CD14-positive monocyte (primary cell): ENCODE measurements around the gene POC1A. TPM values are rescaled to one million over a fixed set of nuclear protein-coding genes. Genes with fewer than 3 reads are reported as not detected.

Experiments used
- DNase-seq, 3 donors: peaks; one replicate each; pipeline ENCODE4 v3.0.0-alpha.2; 2011 to 2022
- H2AFZ ChIP-seq: 2 replicates; pipeline ENCODE4 v1.6.0; 2012; ENCODE audit warnings: mild to moderate bottlenecking, low read depth, low read length, inconsistent platforms; ENCODE audit not compliant: insufficient read depth, poor library complexity, severe bottlenecking
- H3K27ac ChIP-seq, 2 donors: 1 replicate in 1 of 2; 2 replicates in 1 of 2; pipeline ENCODE4 v1.5.1; 2012 to 2013; ENCODE audit warnings: low read length in 2 of 2, control low read depth in 1 of 2, inconsistent platforms in 1 of 2, low read depth in 1 of 2, mild to moderate bottlenecking in 1 of 2
- H3K27me3 ChIP-seq, 2 donors: one replicate each; pipeline versions ENCODE4 v1.6.0 to v1.6.1; 2011 to 2013; ENCODE audit warnings: low read length in 2 of 2; ENCODE audit not compliant: control insufficient read depth in 2 of 2, insufficient read depth in 2 of 2
- H3K36me3 ChIP-seq, 2 donors: replicated peaks in 1 of 2; 1 replicate in 1 of 2; 2 replicates in 1 of 2; pipeline versions ENCODE4 v1.5.1 to v1.6.1; 2012 to 2013; ENCODE audit warnings: low read length in 2 of 2, control low read depth in 1 of 2, inconsistent platforms in 1 of 2, mild to moderate bottlenecking in 1 of 2; ENCODE audit not compliant: insufficient read depth in 2 of 2, control insufficient read depth in 1 of 2
- H3K4me1 ChIP-seq, 2 donors: 1 replicate in 1 of 2; 2 replicates in 1 of 2; pipeline versions ENCODE4 v1.5.1 to v1.6.1; 2012 to 2013; ENCODE audit warnings: low read length in 2 of 2, control low read depth in 1 of 2, inconsistent platforms in 1 of 2, mild to moderate bottlenecking in 1 of 2, moderate library complexity in 1 of 2; ENCODE audit not compliant: insufficient read depth in 2 of 2, control insufficient read depth in 1 of 2
- H3K4me2 ChIP-seq: replicated peaks from 2 replicates; pipeline ENCODE3; 2012; ENCODE audit warnings: low read length, moderate library complexity, mild to moderate bottlenecking; ENCODE audit not compliant: poor library complexity, severe bottlenecking; ENCODE audit errors: extremely low read depth
- H3K4me3 ChIP-seq, 3 experiments: fragments of 200-600 bp in 1 of 3; sonication (generic) in 1 of 3; replicated peaks in 1 of 3; 1 replicate in 2 of 3; 2 replicates in 1 of 3; pipeline ENCODE4 v1.5.1; 2011 to 2013; ENCODE audit warnings: low read length in 3 of 3, mild to moderate bottlenecking in 3 of 3, control low read depth in 2 of 3, low read depth in 2 of 3, inconsistent platforms in 1 of 3, moderate library complexity in 1 of 3
- H3K79me2 ChIP-seq: 2 replicates; pipeline ENCODE4 v1.6.0; 2012; ENCODE audit warnings: mild to moderate bottlenecking, control low read depth, inconsistent platforms, low read length, moderate library complexity; ENCODE audit not compliant: insufficient read depth
- H3K9ac ChIP-seq: 2 replicates; pipeline ENCODE4 v1.6.0; 2017; ENCODE audit warnings: low read length, mild to moderate bottlenecking; ENCODE audit not compliant: insufficient read depth, poor library complexity, severe bottlenecking
- H3K9me3 ChIP-seq, 2 donors: replicated peaks in 1 of 2; 1 replicate in 1 of 2; 2 replicates in 1 of 2; pipeline versions ENCODE4 v1.5.1 to v1.6.1; 2012 to 2013; ENCODE audit warnings: low read length in 2 of 2, control low read depth in 1 of 2; ENCODE audit not compliant: control insufficient read depth in 1 of 2, insufficient read depth in 1 of 2
- H4K20me1 ChIP-seq: 2 replicates; pipeline ENCODE4 v1.6.0; 2012; ENCODE audit warnings: mild to moderate bottlenecking, low read length, control low read depth, moderate library complexity; ENCODE audit not compliant: insufficient read depth
- H3K27ac Mint-ChIP-seq, 7 donors: one replicate each; pipeline ENCODE4 v1.8.0; 2020; ENCODE audit warnings: mild to moderate bottlenecking in 7 of 7, mixed read lengths in 7 of 7, moderate library complexity in 6 of 7, inconsistent platforms in 2 of 7
- H3K27me3 Mint-ChIP-seq, 3 donors: one replicate each; pipeline ENCODE4 v1.8.0; 2021 to 2022; ENCODE audit warnings: low read depth in 3 of 3, mild to moderate bottlenecking in 3 of 3, mixed read lengths in 3 of 3, moderate library complexity in 3 of 3, inconsistent platforms in 1 of 3
- H3K36me3 Mint-ChIP-seq, 2 donors: one replicate each; pipeline ENCODE4 v1.8.0; 2020; ENCODE audit warnings: mixed read lengths in 2 of 2, inconsistent platforms in 1 of 2, mild to moderate bottlenecking in 1 of 2
- H3K4me1 Mint-ChIP-seq: one replicate; pipeline ENCODE4 v1.8.0; 2020; ENCODE audit warnings: mild to moderate bottlenecking, mixed read lengths
- H3K4me3 Mint-ChIP-seq, 2 donors: one replicate each; pipeline ENCODE4 v1.8.0; 2020; ENCODE audit warnings: mild to moderate bottlenecking in 2 of 2, mixed read lengths in 2 of 2, moderate library complexity in 1 of 2
- H3K9me3 Mint-ChIP-seq, 7 donors: one replicate each; pipeline ENCODE4 v1.8.0; 2020 to 2022; ENCODE audit warnings: mixed read lengths in 7 of 7, mild to moderate bottlenecking in 6 of 7, moderate library complexity in 6 of 7, inconsistent platforms in 2 of 7
- whole genome bisulfite sequencing: methylation state at CpG from one replicate; pipeline ENCODE4 v1.1.5; 2013; ENCODE audit warnings: missing lambda C conversion rate; ENCODE audit not compliant: insufficient coverage; 5-methylcytosine and 5-hydroxymethylcytosine counted together
- intact Hi-C, 2 donors: fragments of 100-400 bp; cut with micrococcal nuclease; formaldehyde crosslinking; loops; one replicate each; pipeline versions ENCODE4 v1.15.0 to v1.15.1; 2023
- polyA plus RNA-seq, 3 donors: library from polyadenylated mRNA; depleted of rRNA in 1 of 3; unstranded in 2 of 3; stranded (reverse) in 1 of 3; fragments of 300-500 nt in 2 of 3; fragments of >200 nt in 1 of 3; fragmentation: Illumina TruSeq in 2 of 3; gene quantifications; 1 replicate in 2 of 3; 2 replicates in 1 of 3; pipeline ENCODE4 v1.2.3, GENCODE V29; 2012 to 2021
- TF ChIP-seq, protein P1 (sequence below): fragments of 200-600 bp; IDR thresholded peaks from one replicate; pipeline ENCODE4 v1.8.0; 2022; ENCODE audit warnings: antibody characterized with exemption, mild to moderate bottlenecking

The POC1A gene
- polyA plus RNA-seq, 3 donors: 1.2 to 2.0 (median 1.5) TPM

DNA sequence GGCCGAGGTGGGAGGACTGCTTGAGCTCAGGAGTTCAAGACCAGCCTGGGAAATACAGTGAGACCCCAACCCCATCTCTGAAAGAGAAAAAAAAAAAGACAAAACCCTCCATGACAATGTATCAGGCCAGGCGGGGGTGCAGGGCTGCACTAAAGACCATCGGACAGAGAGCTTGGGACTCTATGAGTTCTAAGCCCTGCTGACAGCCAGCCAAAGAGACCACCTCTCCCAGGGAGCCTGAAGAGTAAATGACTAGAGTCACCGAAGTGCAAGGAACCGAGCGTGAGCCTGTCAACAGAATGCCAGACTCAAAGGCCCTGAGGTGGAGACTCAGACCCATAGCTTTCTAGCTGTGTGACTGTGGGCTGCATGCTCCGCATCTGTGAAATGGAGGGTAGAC lies 12.5 kb downstream of the POC1A start:
- no peaks in the 10 kb centered on the region for H3K27me3 Mint-ChIP-seq
- no peaks in the 10 kb centered on the region for H3K27me3 ChIP-seq
- H3K36me3 Mint-ChIP-seq: peaks cover 43 to 78% of the 10 kb centered on the region in 2 donors
- TF ChIP-seq, protein P1, sequence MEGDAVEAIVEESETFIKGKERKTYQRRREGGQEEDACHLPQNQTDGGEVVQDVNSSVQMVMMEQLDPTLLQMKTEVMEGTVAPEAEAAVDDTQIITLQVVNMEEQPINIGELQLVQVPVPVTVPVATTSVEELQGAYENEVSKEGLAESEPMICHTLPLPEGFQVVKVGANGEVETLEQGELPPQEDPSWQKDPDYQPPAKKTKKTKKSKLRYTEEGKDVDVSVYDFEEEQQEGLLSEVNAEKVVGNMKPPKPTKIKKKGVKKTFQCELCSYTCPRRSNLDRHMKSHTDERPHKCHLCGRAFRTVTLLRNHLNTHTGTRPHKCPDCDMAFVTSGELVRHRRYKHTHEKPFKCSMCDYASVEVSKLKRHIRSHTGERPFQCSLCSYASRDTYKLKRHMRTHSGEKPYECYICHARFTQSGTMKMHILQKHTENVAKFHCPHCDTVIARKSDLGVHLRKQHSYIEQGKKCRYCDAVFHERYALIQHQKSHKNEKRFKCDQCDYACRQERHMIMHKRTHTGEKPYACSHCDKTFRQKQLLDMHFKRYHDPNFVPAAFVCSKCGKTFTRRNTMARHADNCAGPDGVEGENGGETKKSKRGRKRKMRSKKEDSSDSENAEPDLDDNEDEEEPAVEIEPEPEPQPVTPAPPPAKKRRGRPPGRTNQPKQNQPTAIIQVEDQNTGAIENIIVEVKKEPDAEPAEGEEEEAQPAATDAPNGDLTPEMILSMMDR: no peak
- H3K9me3 Mint-ChIP-seq: no peaks in the 10 kb centered on the region
- peaks cover 0 to 4% of the 10 kb centered on the region in 2 donors for H3K4me1 ChIP-seq
- H3K27ac Mint-ChIP-seq: peak overlapping the region in 1 of 7 donors; percentile 25
- WGBS: 100% methylated on average over 7 of the region's 7 CpGs
- no peaks in the 10 kb centered on the region for H4K20me1 ChIP-seq
- H3K9ac ChIP-seq: no peak overlapping the region
- peaks cover 25 to 86% of the 10 kb centered on the region in 2 donors for H3K36me3 ChIP-seq
- no peak overlapping the region for H3K4me3 ChIP-seq
- no peaks in the 10 kb centered on the region for H3K9me3 ChIP-seq
- H3K4me1 Mint-ChIP-seq: peaks cover 6% of the 10 kb centered on the region
- H3K4me2 ChIP-seq: no peak overlapping the region
- H3K79me2 ChIP-seq: peaks cover 9% of the 10 kb centered on the region
- peak overlapping the region in 1 of 2 donors; percentile 1 for H3K27ac ChIP-seq
- no peak for DNase-seq
- no peak overlapping the region for H3K4me3 Mint-ChIP-seq
- H2AFZ ChIP-seq: no peak overlapping the region
- intact Hi-C loops: loop anchor here (2.0 to 5.0 kb wide), 2 partner anchors 139 to 199 kb away; partner anchors contain the start of genes PARP3 (in 2 of the 2) and RRP9 (in 2 of the 2)

GRCh38 chr3:52140769-52141168 lies 13.5 kb downstream of the POC1A start:
- H3K4me1 Mint-ChIP-seq: peaks cover 6% of the 10 kb centered on the region
- 100% methylated on average over 4 of the region's 5 CpGs for WGBS
- H3K9ac ChIP-seq: no peak overlapping the region
- H3K9me3 Mint-ChIP-seq: no peaks in the 10 kb centered on the region
- H3K4me1 ChIP-seq: peaks cover 0 to 4% of the 10 kb centered on the region in 2 donors
- no peaks in the 10 kb centered on the region for H3K27me3 Mint-ChIP-seq
- TF ChIP-seq, protein P1: no peak
- no peak overlapping the region for H2AFZ ChIP-seq
- peaks cover 45 to 79% of the 10 kb centered on the region in 2 donors for H3K36me3 Mint-ChIP-seq
- H3K4me3 ChIP-seq: no peak overlapping the region
- intact Hi-C loops: loop anchor here (5.0 kb wide), 1 partner anchor 198 kb away; the partner anchor contains the start of genes PARP3 (in 2 of the 2) and RRP9 (in 2 of the 2)
- no peaks in the 10 kb centered on the region for H3K9me3 ChIP-seq
- H3K27ac Mint-ChIP-seq: peak overlapping the region in 3 of 7 donors; percentile 22 to 66 (median 54)
- H3K27me3 ChIP-seq: no peaks in the 10 kb centered on the region
- no peak for DNase-seq
- no peak overlapping the region for H3K27ac ChIP-seq
- peaks cover 9% of the 10 kb centered on the region for H3K79me2 ChIP-seq
- no peaks in the 10 kb centered on the region for H4K20me1 ChIP-seq
- peaks cover 24 to 85% of the 10 kb centered on the region in 2 donors for H3K36me3 ChIP-seq
- H3K4me2 ChIP-seq: no peak overlapping the region
- no peak overlapping the region for H3K4me3 Mint-ChIP-seq
